HG03097 (cell line): ENCODE data around the gene ZDHHC3.
A peak's percentile ranks its signal among the peaks of the same experiment; 100 is the strongest.
"Not testable (repeated sequence)": the region's sequence is repeated elsewhere in the genome, so short reads cannot be mapped to it uniquely, and the experiment has no call there.

Experiments used
- ATAC-seq: cut with Tn5 transposase; IDR thresholded peaks from one replicate; pipeline ENCODE4 v1.9.1; 2021; ENCODE audit not compliant: unreplicated experiment, low FRiP score

Gene ZDHHC3

GRCh38 chr3:44966795-44967278, 9.1 kb downstream of the ZDHHC3 start:
- no peak for ATAC-seq

GRCh38 chr3:44965165-44965564, 10.8 kb downstream of the ZDHHC3 start:
- ATAC-seq: no peak

- no peak for ATAC-seq
Observed at GRCh38 chr3:44963571-44964325, 12.2 kb downstream of the ZDHHC3 start.

- no peak for ATAC-seq
Observed at GRCh38 chr3:44962621-44963393, 13.2 kb downstream of the ZDHHC3 start.

- ATAC-seq: no peak
Observed at GRCh38 chr3:44961888-44962287, 14.1 kb downstream of the ZDHHC3 start.

- ATAC-seq: no peak
Observed at GRCh38 chr3:44960387-44961026, 15.5 kb downstream of the ZDHHC3 start.

GRCh38 chr3:44958386-44958785, 17.6 kb downstream of the ZDHHC3 start:
- no peak for ATAC-seq

- ATAC-seq: no peak
Observed at GRCh38 chr3:44957986-44958385, 18.0 kb downstream of the ZDHHC3 start.

GRCh38 chr3:44955917-44956316, 20.1 kb downstream of the ZDHHC3 start:
- no peak for ATAC-seq

- peak; percentile 48 for ATAC-seq
Observed at GRCh38 chr3:44954962-44955361, 21.0 kb downstream of the ZDHHC3 start.

- no peak for ATAC-seq
Observed at GRCh38 chr3:44954304-44954703, 21.7 kb downstream of the ZDHHC3 start.

- ATAC-seq: no peak
Observed at GRCh38 chr3:44952689-44953088, 23.3 kb downstream of the ZDHHC3 start.

GRCh38 chr3:44950275-44950734, 25.7 kb downstream of the ZDHHC3 start:
- no peak for ATAC-seq

- not testable (repeated sequence) for ATAC-seq
Observed at GRCh38 chr3:44949770-44950169, 26.2 kb downstream of the ZDHHC3 start.

GRCh38 chr3:44948239-44948638, 27.7 kb downstream of the ZDHHC3 start:
- no peak for ATAC-seq

GRCh38 chr3:44942202-44942921, 33.6 kb downstream of the ZDHHC3 start:
- ATAC-seq: no peak

GRCh38 chr3:44939581-44940036, 36.4 kb downstream of the ZDHHC3 start:
- ATAC-seq: no peak

GRCh38 chr3:44932986-44933944, 42.7 kb downstream of the ZDHHC3 start:
- ATAC-seq: no peak

GRCh38 chr3:44932271-44932670, 43.7 kb downstream of the ZDHHC3 start:
- ATAC-seq: no peak
